GM20000 (cell line): ENCODE measurements around the gene KLF17.

ENCODE experiments used
- DNase-seq: peaks from one replicate; pipeline ENCODE4 v3.0.0; 2012; ENCODE audit warnings: low spot score
- CTCF ChIP-seq: IDR thresholded peaks from 2 replicates; pipeline ENCODE4 v1.5.1; 2012; ENCODE audit warnings: mild to moderate bottlenecking, control low read depth; ENCODE audit errors: extremely low read depth, missing control alignments

The KLF17 gene

GRCh38 chr1:44090429-44091252 is 28.0 kb upstream of the KLF17 start:
- no peak for TF ChIP-seq CTCF
- DNase-seq: no peak

GRCh38 chr1:44094047-44094446 is 24.6 kb upstream of the KLF17 start:
- DNase-seq: no peak
- no peak for TF ChIP-seq CTCF

GRCh38 chr1:44100183-44100868 is 18.3 kb upstream of the KLF17 start:
- DNase-seq: no peak
- no peak for TF ChIP-seq CTCF

GRCh38 chr1:44101328-44101727 is 17.3 kb upstream of the KLF17 start:
- no peak for DNase-seq
- no peak for TF ChIP-seq CTCF

GRCh38 chr1:44103270-44104131 is 15.1 kb upstream of the KLF17 start:
- no peak for TF ChIP-seq CTCF
- no peak for DNase-seq

- no peak for TF ChIP-seq CTCF
- DNase-seq: no peak
Measured at GRCh38 chr1:44105810-44106209, 12.8 kb upstream of the KLF17 start.

GRCh38 chr1:44108241-44108640 is 10.4 kb upstream of the KLF17 start:
- TF ChIP-seq CTCF: no peak
- no peak for DNase-seq
